ENCODE data around the gene HTT. TPM values are rescaled to one million over a fixed set of nuclear protein-coding genes. Genes with fewer than 3 reads are reported as not detected.

Gene HTT
- total and polyA plus RNA-seq, 2 of the 8 experiments (the other 6 are each of a cell fraction or from before 2014, with no cell fraction given): 24.0 to 71.0 TPM

DNA sequence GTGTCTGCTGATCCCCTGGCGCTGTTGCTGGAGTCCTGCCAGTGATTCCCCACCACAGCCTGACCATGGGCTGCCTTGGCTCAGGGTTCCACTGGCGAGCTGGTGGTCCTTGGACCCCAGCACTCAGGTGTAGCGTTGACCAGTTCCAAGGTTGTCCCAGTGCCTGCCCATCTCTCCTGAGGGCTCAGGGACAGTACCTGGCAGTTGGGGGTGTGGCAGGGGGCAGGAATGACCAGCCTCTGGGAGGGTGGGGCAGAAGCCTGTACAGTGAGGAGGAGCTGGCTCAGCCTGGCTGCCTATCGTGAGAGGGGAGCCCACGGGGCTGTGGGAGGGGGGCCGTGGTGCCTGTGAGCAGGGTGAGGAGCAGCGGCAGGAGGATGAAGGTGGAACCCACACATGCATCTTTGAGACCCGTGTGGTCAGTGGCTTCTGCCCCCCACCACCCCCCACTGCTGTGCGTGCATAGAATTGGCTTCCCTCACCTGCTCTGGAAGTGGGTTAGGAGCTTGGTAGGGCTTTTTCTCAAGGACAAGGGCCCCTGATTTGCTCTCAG is 161.9 kb downstream of the HTT start:
- H3K79me2 ChIP-seq (ENCODE audit: control insufficient read depth in 1 of 2, insufficient read depth in 2 of 2, low read length in 2 of 2): no peaks in the 10 kb centered on the region
- H2AFZ ChIP-seq (ENCODE audit: low read length): no peak overlapping the region
- WGBS, 2 experiments (ENCODE audit: extremely low coverage in 1 of 2, insufficient coverage in 1 of 2, insufficient read length in 1 of 2, insufficient replicate concordance in 2 of 2, low coverage in 1 of 2, low lambda C conversion rate in 2 of 2, missing lambda C conversion rate in 1 of 2): 93% methylated on average over 6 of the region's 9 CpGs; no CpG with 5 or more reads in 1 of the 2 experiments
- H2AK5ac ChIP-seq (ENCODE audit: low read depth, low read length): no peak overlapping the region
- H3K4me2 ChIP-seq (ENCODE audit: insufficient read depth in 1 of 2, low read depth in 2 of 2, low read length in 2 of 2): no peak overlapping the region; a peak in 1 of 4 replicates
- H3K23me2 ChIP-seq (ENCODE audit: low read depth, low read length): no peaks in the 10 kb centered on the region
- H2BK120ac ChIP-seq (replicated peaks; ENCODE audit: low read depth, low read length): no peak overlapping the region
- FAIRE-seq (no peak), DNase-seq (ENCODE audit: low read depth in 1 of 2, low spot score in 2 of 2) (no peak)
- no peak overlapping the region for H4K8ac ChIP-seq (ENCODE audit: extremely low read depth, insufficient read depth, low read length)
- no peak overlapping the region for H3K56ac ChIP-seq (replicated peaks; ENCODE audit: insufficient read length, low read depth, low read length)
- H3K36me3 ChIP-seq (ENCODE audit: control insufficient read depth in 2 of 4, insufficient read depth in 4 of 4, low read length in 3 of 4): peaks cover 5 to 51% (median 29%) of the 10 kb centered on the region in 4 experiments; a peak in 6 of 8 replicates
- no peak overlapping the region for H3K18ac ChIP-seq (ENCODE audit: extremely low read depth, low read length)
- no peak overlapping the region for H3K14ac ChIP-seq (ENCODE audit: insufficient read length)
- CTCF ChIA-PET (ENCODE audit: partially characterized antibody): interaction anchor here (0.7 to 1.0 kb wide), 2 partner anchors 13 to 117 kb away, joined by 3 read pairs; partner anchors contain the start of gene MSANTD1
- H2BK12ac ChIP-seq (ENCODE audit: low read depth, low read length): no peak overlapping the region
- H3K27me3 ChIP-seq (replicated peaks in 1 of 4; ENCODE audit: control insufficient read depth in 3 of 4, extremely low read depth in 1 of 4, insufficient read depth in 3 of 4, low read length in 3 of 4): peaks cover 8 to 53% (median 31%) of the 10 kb centered on the region in 4 experiments
- no peak overlapping the region for H3K4me3 ChIP-seq (ENCODE audit: extremely low read depth in 1 of 4, insufficient read depth in 2 of 4, low read depth in 3 of 4, low read length in 4 of 4)
- POLR2A ChIA-PET (ENCODE audit: partially characterized antibody): interaction anchor here (0.6 kb wide), 1 partner anchor 27 kb away, joined by 3 read pairs; no protein-coding TSS in a partner anchor
- H3K79me1 ChIP-seq (ENCODE audit: low read depth, low read length): no peaks in the 10 kb centered on the region; the same call in 1 of the 2 replicates
- no peaks in the 10 kb centered on the region for H3K9me3 ChIP-seq (ENCODE audit: insufficient read depth in 2 of 2, low read depth in 1 of 2, low read length in 1 of 2)
- no peak for TF ChIP-seq TBP (IDR thresholded peaks at IDR 0.05; ENCODE audit: low read depth, low read length)
- TF ChIP-seq TEAD4 (IDR thresholded peaks at IDR 0.05; ENCODE audit: low read depth, low read length): no peak
- TF ChIP-seq SUZ12 (IDR thresholded peaks at IDR 0.05; ENCODE audit: low read length): no peak
- no peak for TF ChIP-seq SIRT6 (IDR thresholded peaks at IDR 0.05; ENCODE audit: low read length)
- no peak for TF ChIP-seq SAP30 (IDR thresholded peaks at IDR 0.05; ENCODE audit: insufficient read depth, insufficient replicate concordance, low read length)
- TF ChIP-seq HDAC6 (IDR thresholded peaks at IDR 0.05; ENCODE audit: low read depth, low read length): no peak
- no peak for TF ChIP-seq ASH2L (IDR thresholded peaks at IDR 0.05; ENCODE audit: low read length)
- TF ChIP-seq TAF1 (IDR thresholded peaks at IDR 0.05; ENCODE audit: low read depth, low read length): no peak
- no peak for TF ChIP-seq RFX5 (IDR thresholded peaks at IDR 0.05; ENCODE audit: borderline replicate concordance, low read depth, low read length)
- TF ChIP-seq CHD1 (IDR thresholded peaks at IDR 0.05; ENCODE audit: low read depth, low read length): no peak
- TF ChIP-seq EZH2 (IDR thresholded peaks at IDR 0.05; ENCODE audit: low read depth, low read length, severe bottlenecking): no peak
- no peak overlapping the region for H2BK5ac ChIP-seq (ENCODE audit: low read depth, low read length)
- peaks cover 0 to 15% (median 11%) of the 10 kb centered on the region in 4 experiments; a peak in 6 of 7 replicates for H3K4me1 ChIP-seq (replicated peaks in 1 of 4; ENCODE audit: control insufficient read depth in 3 of 4, insufficient read depth in 4 of 4, low read length in 3 of 4)
- no peak overlapping the region for H2BK20ac ChIP-seq (ENCODE audit: low read length)
- H4K20me1 ChIP-seq (replicated peaks in 1 of 2; ENCODE audit: control insufficient read depth in 1 of 2, insufficient read depth in 2 of 2, low read length in 2 of 2): peaks cover 39 to 55% of the 10 kb centered on the region in 2 experiments
- no peak overlapping the region for H3K27ac ChIP-seq (ENCODE audit: low read depth, low read length)
- no peak overlapping the region for H4K5ac ChIP-seq (ENCODE audit: insufficient read length, low read depth, low read length)
- no peak overlapping the region for H2BK15ac ChIP-seq (ENCODE audit: low read length)
- H3K4ac ChIP-seq (replicated peaks; ENCODE audit: insufficient read length, low read depth, low read length): no peak overlapping the region
- H4K91ac ChIP-seq (replicated peaks; ENCODE audit: insufficient read length, low read length): no peak overlapping the region
- H3K23ac ChIP-seq (ENCODE audit: insufficient read length): no peak overlapping the region
- H3K9ac ChIP-seq (replicated peaks in 1 of 4; ENCODE audit: extremely low read depth in 1 of 4, low read depth in 3 of 4, low read length in 3 of 4): no peak overlapping the region
